SU-DHL-6 (cell line): ENCODE measurements around the gene SUGP1.

Experiments
- H2AFZ ChIP-seq: fragments of 200-600 bp; sonication (generic); 2 replicates; pipeline ENCODE4 v1.6.1; 2014; ENCODE audit warnings: low read depth, mild to moderate bottlenecking, moderate library complexity, mixed read lengths, antibody characterized with exemption, low read length; ENCODE audit not compliant: severe bottlenecking
- H3F3A ChIP-seq: fragments of 200-600 bp; shearing (Covaris generic); 2 replicates; pipeline ENCODE4 v1.6.0; 2016; ENCODE audit warnings: antibody characterized with exemption, mild to moderate bottlenecking; ENCODE audit not compliant: insufficient read depth
- H3K27ac ChIP-seq: fragments of 200-600 bp; sonication (generic); 2 replicates; pipeline ENCODE4 v1.5.1; 2016; ENCODE audit warnings: low read depth, mild to moderate bottlenecking, low read length, moderate library complexity, mixed read lengths
- H3K27me3 ChIP-seq: fragments of 200-600 bp; sonication (generic), shearing (Covaris generic); 2 replicates; pipeline ENCODE4 v1.6.0; 2014; ENCODE audit warnings: mild to moderate bottlenecking, low read length
- H3K36me3 ChIP-seq: fragments of 200-600 bp; sonication (generic); 2 replicates; pipeline ENCODE4 v1.6.1; 2014; ENCODE audit warnings: mild to moderate bottlenecking, low read length, mixed read lengths
- H3K4me2 ChIP-seq: fragments of 300-600, 200-600 bp; shearing (Covaris generic), sonication (generic); 2 replicates; pipeline ENCODE4 v1.6.0; 2014; ENCODE audit warnings: low read length, low read depth, mild to moderate bottlenecking; ENCODE audit not compliant: poor library complexity, severe bottlenecking
- H3K4me3 ChIP-seq: fragments of 200-600 bp; sonication (generic); 2 replicates; pipeline ENCODE4 v1.5.1; 2014; ENCODE audit warnings: antibody characterized with exemption, low read length, mild to moderate bottlenecking, mixed read lengths; ENCODE audit not compliant: insufficient read depth, poor library complexity, severe bottlenecking
- H3K79me2 ChIP-seq: fragments of 200-600 bp; sonication (generic); 2 replicates; pipeline ENCODE4 v1.6.1; 2014; ENCODE audit warnings: mild to moderate bottlenecking, low read length, moderate library complexity; ENCODE audit not compliant: insufficient read depth
- H3K9ac ChIP-seq: fragments of 200-600 bp; sonication (generic); 2 replicates; pipeline ENCODE4 v1.7.0; 2014; ENCODE audit warnings: mild to moderate bottlenecking, low read length
- H3K9me2 ChIP-seq: fragments of 200-600 bp; sonication (generic); replicated peaks from 2 replicates; pipeline ENCODE4 v1.6.1; 2014; ENCODE audit warnings: low read length; ENCODE audit not compliant: insufficient read depth
- H3K9me3 ChIP-seq: fragments of 200-600 bp; sonication (generic); 2 replicates; pipeline ENCODE4 v1.6.1; 2014; ENCODE audit warnings: low read length, mixed read lengths; ENCODE audit not compliant: insufficient read depth
- H4K20me1 ChIP-seq: fragments of 200-600 bp; sonication (generic); 2 replicates; pipeline ENCODE4 v1.6.1; 2014; ENCODE audit warnings: low read depth, mild to moderate bottlenecking, antibody characterized with exemption, low read length, moderate library complexity, mixed read lengths
- EZH2phosphoT487 ChIP-seq: fragments of 200-600 bp; sonication (generic), shearing (Covaris generic); conservative IDR thresholded peaks from 2 replicates; pipeline ENCODE4 v1.6.1; 2018; ENCODE audit warnings: mild to moderate bottlenecking, antibody characterized with exemption, low read length, moderate library complexity, mixed read lengths
- TF ChIP-seq, protein P1 (sequence below): fragments of 200-600 bp; sonication (generic); IDR thresholded peaks from one replicate; pipeline ENCODE4 v1.5.1; 2017; ENCODE audit warnings: antibody characterized with exemption, mild to moderate bottlenecking, low read length, moderate library complexity; ENCODE audit not compliant: insufficient read depth, poor library complexity, severe bottlenecking

Gene SUGP1

DNA sequence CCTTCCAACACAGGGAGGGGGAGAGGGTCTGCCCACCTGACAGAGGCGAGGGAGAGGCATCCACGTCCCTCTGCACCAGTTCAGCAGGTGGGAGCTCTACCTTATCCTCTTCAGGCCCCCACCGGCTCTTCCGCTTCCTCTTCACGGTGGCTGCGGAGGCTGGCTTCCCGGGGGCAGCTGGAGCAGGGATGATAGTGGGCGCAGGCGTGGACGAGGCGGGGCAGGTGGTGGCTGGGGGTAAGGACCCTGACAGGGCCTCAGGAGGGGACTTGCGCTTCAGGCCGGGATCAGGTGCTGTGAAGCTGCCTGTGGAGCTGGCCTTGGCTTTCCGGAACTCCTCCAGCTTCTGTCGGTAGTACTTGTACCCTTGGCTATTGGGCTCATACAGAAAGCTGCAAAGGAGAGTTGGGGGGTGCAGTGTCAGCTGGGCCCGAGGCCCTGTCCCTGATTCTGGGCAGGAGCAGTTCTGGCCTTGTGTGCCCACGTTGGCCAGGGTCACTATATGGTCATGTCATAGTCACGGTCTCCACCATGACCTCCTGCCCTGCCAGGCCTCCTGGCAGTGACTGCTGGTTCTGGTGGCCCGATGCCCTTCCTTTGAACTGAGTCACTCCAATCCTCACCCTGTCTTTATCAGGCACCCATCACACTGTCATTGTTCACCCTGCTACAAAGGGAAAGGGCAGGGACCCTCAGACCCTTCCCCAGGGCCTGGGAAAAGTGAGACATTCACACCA, 23.2 kb downstream of the SUGP1 start:
- no peak for TF ChIP-seq EZH2phosphoT487
- TF ChIP-seq, protein P1, sequence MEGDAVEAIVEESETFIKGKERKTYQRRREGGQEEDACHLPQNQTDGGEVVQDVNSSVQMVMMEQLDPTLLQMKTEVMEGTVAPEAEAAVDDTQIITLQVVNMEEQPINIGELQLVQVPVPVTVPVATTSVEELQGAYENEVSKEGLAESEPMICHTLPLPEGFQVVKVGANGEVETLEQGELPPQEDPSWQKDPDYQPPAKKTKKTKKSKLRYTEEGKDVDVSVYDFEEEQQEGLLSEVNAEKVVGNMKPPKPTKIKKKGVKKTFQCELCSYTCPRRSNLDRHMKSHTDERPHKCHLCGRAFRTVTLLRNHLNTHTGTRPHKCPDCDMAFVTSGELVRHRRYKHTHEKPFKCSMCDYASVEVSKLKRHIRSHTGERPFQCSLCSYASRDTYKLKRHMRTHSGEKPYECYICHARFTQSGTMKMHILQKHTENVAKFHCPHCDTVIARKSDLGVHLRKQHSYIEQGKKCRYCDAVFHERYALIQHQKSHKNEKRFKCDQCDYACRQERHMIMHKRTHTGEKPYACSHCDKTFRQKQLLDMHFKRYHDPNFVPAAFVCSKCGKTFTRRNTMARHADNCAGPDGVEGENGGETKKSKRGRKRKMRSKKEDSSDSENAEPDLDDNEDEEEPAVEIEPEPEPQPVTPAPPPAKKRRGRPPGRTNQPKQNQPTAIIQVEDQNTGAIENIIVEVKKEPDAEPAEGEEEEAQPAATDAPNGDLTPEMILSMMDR: no peak
- H3K9me2 ChIP-seq: no peaks in the 10 kb centered on the region
- H3K27ac ChIP-seq: no peak overlapping the region
- H3K79me2 ChIP-seq: no peaks in the 10 kb centered on the region
- no peak overlapping the region for H3K4me2 ChIP-seq
- no peak overlapping the region for H3K9ac ChIP-seq
- no peaks in the 10 kb centered on the region for H3K9me3 ChIP-seq
- no peaks in the 10 kb centered on the region for H4K20me1 ChIP-seq
- H3K27me3 ChIP-seq: no peaks in the 10 kb centered on the region
- H3K36me3 ChIP-seq: peaks cover 3% of the 10 kb centered on the region; the same call in 1 of the 2 replicates
- H3K4me3 ChIP-seq: no peak overlapping the region
- no peaks in the 10 kb centered on the region for H3F3A ChIP-seq
- no peak overlapping the region for H2AFZ ChIP-seq

DNA sequence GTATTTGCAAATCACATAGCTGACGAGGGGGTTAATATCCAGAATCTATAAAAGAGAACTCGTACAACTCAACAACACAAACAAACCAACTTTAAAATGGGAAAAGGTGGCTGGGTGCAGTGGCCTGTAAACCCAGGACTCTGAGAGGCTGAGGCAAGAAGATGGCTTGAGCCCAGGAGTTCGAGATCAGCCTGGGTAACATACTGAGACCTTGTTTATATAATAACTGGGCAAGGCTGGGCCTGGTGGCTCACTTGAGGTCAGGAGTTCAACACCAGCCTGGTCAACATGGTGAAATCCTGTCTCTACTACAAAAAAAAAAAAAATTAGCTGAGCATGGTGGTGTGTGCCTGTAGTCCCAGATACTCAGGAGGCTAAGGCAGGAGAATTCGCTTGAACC, 25.4 kb downstream of the SUGP1 start:
- Histone ChIP-seq H3K9me2 (no peaks in the 10 kb centered on the region), H3K9me3 (no peaks in the 10 kb centered on the region), H3K27ac (no peak overlapping the region), H3K4me3 (no peak overlapping the region), H3K27me3 (no peaks in the 10 kb centered on the region), H3F3A (no peaks in the 10 kb centered on the region), H2AFZ (no peak overlapping the region), H3K9ac (no peak overlapping the region), H3K79me2 (no peaks in the 10 kb centered on the region), H4K20me1 (no peaks in the 10 kb centered on the region), H3K36me3 (peaks cover 3% of the 10 kb centered on the region; the same call in 1 of the 2 replicates), H3K4me2 (no peak overlapping the region)
- TF ChIP-seq, protein P1: no peak
- no peak for TF ChIP-seq EZH2phosphoT487

DNA sequence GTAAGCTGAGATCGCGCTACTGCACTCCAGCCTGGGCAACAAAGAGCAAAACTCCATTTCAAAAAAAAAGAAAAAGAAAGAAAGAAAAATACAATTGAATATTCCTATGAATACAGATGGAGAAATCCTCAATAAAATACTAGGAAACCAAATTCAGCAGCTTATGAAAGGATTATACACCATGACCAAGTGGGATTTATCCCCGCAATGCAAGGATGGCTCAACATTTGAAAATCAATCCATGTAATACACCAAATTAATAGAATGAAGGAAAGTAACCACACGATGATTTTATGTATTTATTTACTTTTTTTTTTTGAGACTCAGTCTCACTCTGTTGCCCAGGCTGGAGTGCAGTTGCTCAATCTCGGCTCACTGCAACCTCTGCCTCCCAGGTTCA, 27.7 kb downstream of the SUGP1 start:
- Histone ChIP-seq H3K9me2 (no peaks in the 10 kb centered on the region), H3K27me3 (no peaks in the 10 kb centered on the region), H3K4me2 (no peak overlapping the region), H2AFZ (no peak overlapping the region), H3K9me3 (no peaks in the 10 kb centered on the region), H3F3A (no peaks in the 10 kb centered on the region), H3K79me2 (no peaks in the 10 kb centered on the region), H3K9ac (no peak overlapping the region), H3K36me3 (peaks cover 3% of the 10 kb centered on the region; the same call in 1 of the 2 replicates), H3K4me3 (no peak overlapping the region), H4K20me1 (no peaks in the 10 kb centered on the region), H3K27ac (no peak overlapping the region)
- no peak for TF ChIP-seq EZH2phosphoT487
- TF ChIP-seq, protein P1: no peak
